H1 (cell line): ENCODE measurements around the gene WBP1L. TPM values are rescaled to one million over a fixed set of nuclear protein-coding genes. Genes with fewer than 3 reads are reported as not detected.

Experiments
- CTCF ChIA-PET: fragments of 300-600 bp; sonication (Branson Sonifier 250); formaldehyde crosslinking; loops from one replicate; lab custom pipeline; 2021; ENCODE audit not compliant: partially characterized antibody; lab: Charles Lee
- POLR2A ChIA-PET: fragments of 300-600 bp; sonication (Branson Sonifier 250); formaldehyde crosslinking; loops from one replicate; lab custom pipeline; 2021; ENCODE audit warnings: inconsistent platforms; ENCODE audit not compliant: partially characterized antibody; lab: Charles Lee
- DNase-seq, 2 experiments: peaks; one replicate each; pipeline versions ENCODE4 v3.0.0 to v3.0.0-alpha.2; 2010 to 2022; ENCODE audit warnings: low spot score in 2 of 2, low read depth in 1 of 2, mixed read lengths in 1 of 2
- FAIRE-seq: peaks from 2 replicates; lab custom pipeline; 2011; peaks lifted over from hg19 to GRCh38; lab: Jason Lieb, UNC
- H2AFZ ChIP-seq: 2 replicates; pipeline ENCODE4 v1.8.1; 2012; ENCODE audit warnings: low read length, inconsistent platforms
- H2AK5ac ChIP-seq: 2 replicates; pipeline ENCODE4 v1.6.1; 2013; ENCODE audit warnings: low read depth, low read length
- H2BK120ac ChIP-seq: replicated peaks from 2 replicates; pipeline ENCODE3; 2013; ENCODE audit warnings: low read depth, low read length, inconsistent platforms
- H2BK12ac ChIP-seq: 2 replicates; pipeline ENCODE4 v1.6.1; 2013; ENCODE audit warnings: low read depth, low read length
- H2BK15ac ChIP-seq: 2 replicates; pipeline ENCODE4 v1.6.1; 2013; ENCODE audit warnings: low read length
- H2BK20ac ChIP-seq: 2 replicates; pipeline ENCODE4 v1.6.1; 2013; ENCODE audit warnings: low read length
- H2BK5ac ChIP-seq: 2 replicates; pipeline ENCODE4 v1.6.1; 2013; ENCODE audit warnings: low read depth, low read length
- H3K14ac ChIP-seq: 2 replicates; pipeline ENCODE4 v1.6.1; 2013; ENCODE audit warnings: inconsistent platforms; ENCODE audit not compliant: insufficient read length
- H3K18ac ChIP-seq: 2 replicates; pipeline ENCODE4 v1.6.1; 2013; ENCODE audit warnings: low read length; ENCODE audit errors: extremely low read depth
- H3K23ac ChIP-seq: 2 replicates; pipeline ENCODE4 v1.6.1; 2013; ENCODE audit warnings: inconsistent platforms; ENCODE audit not compliant: insufficient read length
- H3K23me2 ChIP-seq: 2 replicates; pipeline ENCODE4 v1.6.1; 2013; ENCODE audit warnings: low read depth, low read length
- H3K27ac ChIP-seq: 2 replicates; pipeline ENCODE4 v1.6.1; 2011; ENCODE audit warnings: low read depth, low read length, inconsistent platforms
- H3K27me3 ChIP-seq, 4 experiments: replicated peaks in 1 of 4; 1 replicate in 1 of 4; 2 replicates in 3 of 4; pipeline versions ENCODE4 v1.6.1 to v1.8.1; 2011 to 2013; ENCODE audit warnings: low read length in 3 of 4, mild to moderate bottlenecking in 3 of 4, inconsistent platforms in 2 of 4, mixed read lengths in 2 of 4, moderate library complexity in 1 of 4; ENCODE audit not compliant: control insufficient read depth in 3 of 4, insufficient read depth in 3 of 4; ENCODE audit errors: extremely low read depth in 1 of 4
- H3K36me3 ChIP-seq, 4 experiments: 2 replicates each; pipeline versions ENCODE4 v1.6.1 to v1.8.1; 2011 to 2013; ENCODE audit warnings: mild to moderate bottlenecking in 4 of 4, low read length in 3 of 4, moderate library complexity in 2 of 4, control low read depth in 1 of 4, inconsistent platforms in 1 of 4; ENCODE audit not compliant: insufficient read depth in 4 of 4, control insufficient read depth in 2 of 4
- H3K4ac ChIP-seq: replicated peaks from 2 replicates; pipeline ENCODE3; 2013; ENCODE audit warnings: low read length, low read depth, mixed read lengths, inconsistent platforms; ENCODE audit not compliant: insufficient read length
- H3K4me1 ChIP-seq, 4 experiments: replicated peaks in 1 of 4; 1 replicate in 1 of 4; 2 replicates in 3 of 4; pipeline versions ENCODE4 v1.6.1 to v1.8.1; 2011 to 2013; ENCODE audit warnings: low read length in 3 of 4, inconsistent platforms in 2 of 4, mixed read lengths in 1 of 4; ENCODE audit not compliant: insufficient read depth in 4 of 4, control insufficient read depth in 3 of 4
- H3K4me2 ChIP-seq, 2 experiments: 2 replicates each; pipeline versions ENCODE4 v1.6.1 to v1.8.1; 2011 to 2013; ENCODE audit warnings: low read depth in 2 of 2, low read length in 2 of 2, control low read depth in 1 of 2, inconsistent platforms in 1 of 2, mild to moderate bottlenecking in 1 of 2; ENCODE audit not compliant: insufficient read depth in 1 of 2
- H3K4me3 ChIP-seq, 4 experiments: fragments of 200-600, 300-600 bp in 1 of 4; sonication (generic), shearing (Covaris generic), sonication (Bioruptor Twin) in 1 of 4; 2 replicates each; pipeline versions ENCODE4 v1.5.1 to v1.8.1; 2011 to 2016; ENCODE audit warnings: low read length in 4 of 4, low read depth in 3 of 4, control low read depth in 2 of 4, inconsistent platforms in 2 of 4, mild to moderate bottlenecking in 2 of 4, mixed read lengths in 1 of 4, moderate library complexity in 1 of 4; ENCODE audit not compliant: insufficient read depth in 2 of 4; ENCODE audit errors: extremely low read depth in 1 of 4
- H3K56ac ChIP-seq: replicated peaks from 2 replicates; pipeline ENCODE3; 2013; ENCODE audit warnings: low read depth, mild to moderate bottlenecking, mixed read lengths, low read length, inconsistent platforms; ENCODE audit not compliant: insufficient read length
- H3K79me1 ChIP-seq: 2 replicates; pipeline ENCODE4 v1.6.1; 2013; ENCODE audit warnings: low read depth, low read length, control low read depth
- H3K79me2 ChIP-seq, 2 experiments: 2 replicates each; pipeline versions ENCODE4 v1.6.1 to v1.8.1; 2012 to 2013; ENCODE audit warnings: low read length in 2 of 2, mild to moderate bottlenecking in 2 of 2, inconsistent platforms in 1 of 2; ENCODE audit not compliant: insufficient read depth in 2 of 2, control insufficient read depth in 1 of 2
- H3K9ac ChIP-seq, 4 experiments: replicated peaks in 1 of 4; 1 replicate in 1 of 4; 2 replicates in 3 of 4; pipeline versions ENCODE4 v1.6.1 to v1.8.1; 2011 to 2013; ENCODE audit warnings: low read depth in 3 of 4, low read length in 3 of 4, control low read depth in 2 of 4, mild to moderate bottlenecking in 2 of 4, moderate library complexity in 2 of 4, inconsistent platforms in 1 of 4; ENCODE audit errors: extremely low read depth in 1 of 4
- H3K9me3 ChIP-seq, 2 experiments: 2 replicates each; pipeline versions ENCODE4 v1.6.1 to v1.8.1; 2012 to 2013; ENCODE audit warnings: mild to moderate bottlenecking in 2 of 2, moderate library complexity in 2 of 2, control low read depth in 1 of 2, inconsistent platforms in 1 of 2, low read depth in 1 of 2, low read length in 1 of 2, mixed read lengths in 1 of 2; ENCODE audit not compliant: insufficient read depth in 2 of 2
- H4K20me1 ChIP-seq, 2 experiments: replicated peaks in 1 of 2; 2 replicates each; pipeline versions ENCODE3 to v1.8.1; 2011 to 2013; ENCODE audit warnings: inconsistent platforms in 2 of 2, low read length in 2 of 2, mild to moderate bottlenecking in 1 of 2; ENCODE audit not compliant: insufficient read depth in 2 of 2, control insufficient read depth in 1 of 2
- H4K5ac ChIP-seq: 2 replicates; pipeline ENCODE4 v1.6.1; 2013; ENCODE audit warnings: low read length, low read depth, mixed read lengths, inconsistent platforms; ENCODE audit not compliant: insufficient read length
- H4K8ac ChIP-seq: 2 replicates; pipeline ENCODE4 v1.8.0; 2013; ENCODE audit warnings: mild to moderate bottlenecking, moderate library complexity, low read length, inconsistent platforms; ENCODE audit not compliant: insufficient read depth; ENCODE audit errors: extremely low read depth
- H4K91ac ChIP-seq: replicated peaks from 2 replicates; pipeline ENCODE3; 2013; ENCODE audit warnings: low read length, mixed read lengths, inconsistent platforms; ENCODE audit not compliant: insufficient read length
- CBX8 ChIP-seq: fragments of 300-800, 300-1000 bp; sonication (generic); IDR thresholded peaks from 2 replicates; pipeline ENCODE4 v1.7.1; 2016; ENCODE audit warnings: low read depth, low read length, borderline replicate concordance
- CHD2 ChIP-seq: IDR thresholded peaks from 2 replicates; pipeline ENCODE4 v1.6.1; 2012; ENCODE audit warnings: low read length, improper control_type of control experiment
- EZH2 ChIP-seq: fragments of 200-600 bp; sonication (generic); IDR thresholded peaks from 2 replicates; pipeline ENCODE4 v1.7.1; 2012; ENCODE audit warnings: low read depth, mild to moderate bottlenecking, moderate library complexity, low read length, inconsistent platforms; ENCODE audit not compliant: severe bottlenecking
- HDAC2 ChIP-seq, 2 experiments: fragments of 300-600 bp in 1 of 2; sonication (generic) in 1 of 2; IDR thresholded peaks; 2 replicates each; pipeline ENCODE4 v1.6.1; 2011 to 2012; ENCODE audit warnings: low read depth in 2 of 2, low read length in 2 of 2, mild to moderate bottlenecking in 2 of 2, moderate library complexity in 2 of 2, borderline replicate concordance in 1 of 2, inconsistent platforms in 1 of 2
- MAFK ChIP-seq: IDR thresholded peaks from 2 replicates; pipeline ENCODE4 v1.6.1; 2012; ENCODE audit warnings: low read depth, mild to moderate bottlenecking, improper control_type of control experiment, low read length
- TAF7 ChIP-seq: optimal IDR thresholded peaks from 2 replicates; pipeline ENCODE3; 2011; ENCODE audit warnings: low read depth, mild to moderate bottlenecking, inconsistent platforms, low read length, moderate library complexity, borderline replicate concordance
- TBP ChIP-seq: IDR thresholded peaks from 2 replicates; pipeline ENCODE4 v1.6.1; 2011; ENCODE audit warnings: low read depth, low read length, improper control_type of control experiment
- WGBS, 2 experiments: shearing (Covaris generic) in 1 of 2; methylation state at CpG; one replicate each; pipeline versions ENCODE4 v1.1.6 to v1.1.7; 2013 to 2015; ENCODE audit warnings: low lambda C conversion rate in 2 of 2, mixed read lengths in 2 of 2, inconsistent platforms in 1 of 2, low coverage in 1 of 2, missing lambda C conversion rate in 1 of 2; ENCODE audit not compliant: insufficient replicate concordance in 2 of 2, insufficient coverage in 1 of 2, insufficient read length in 1 of 2; ENCODE audit errors: extremely low coverage in 1 of 2, missing lambda C conversion rate in 1 of 2; 5-methylcytosine and 5-hydroxymethylcytosine counted together
- polyA plus RNA-seq, 7 experiments: library from polyadenylated mRNA; depleted of rRNA in 3 of 7; stranded (reverse) in 5 of 7; unstranded in 2 of 7; fragments of >200 nt in 5 of 7; fragments of 200-250 nt in 2 of 7; gene quantifications; 1 replicate in 5 of 7; 2 replicates in 1 of 7; 4 replicates in 1 of 7; pipeline versions ENCODE4 v1.2.1 to v1.2.3, GENCODE V29; 2011 to 2013; ENCODE audit warnings: missing spikeins in 2 of 7, mixed read lengths in 2 of 7
- total RNA-seq: library from RNA; stranded (reverse); fragmentation: NEBNext Ultra II Directional; extraction: Animal tissue kit (Norgen Biotek cat#: 25700); gene quantifications from 2 replicates; pipeline ENCODE4 v1.2.1, GENCODE V29; 2021
- TF ChIP-seq, protein P1 (sequence below): IDR thresholded peaks from 2 replicates; pipeline ENCODE4 v1.6.1; 2011; ENCODE audit warnings: low read depth, mild to moderate bottlenecking, low read length; ENCODE audit not compliant: insufficient read depth
- TF ChIP-seq, protein P2 (sequence below): IDR thresholded peaks from 2 replicates; pipeline ENCODE4 v1.6.1; 2012; ENCODE audit warnings: inconsistent platforms

WBP1L gene
- total and polyA plus RNA-seq, 2 of the 8 experiments (the other 6 are each of a cell fraction or from before 2014, with no cell fraction given), result 26.6 to 29.9 TPM

DNA sequence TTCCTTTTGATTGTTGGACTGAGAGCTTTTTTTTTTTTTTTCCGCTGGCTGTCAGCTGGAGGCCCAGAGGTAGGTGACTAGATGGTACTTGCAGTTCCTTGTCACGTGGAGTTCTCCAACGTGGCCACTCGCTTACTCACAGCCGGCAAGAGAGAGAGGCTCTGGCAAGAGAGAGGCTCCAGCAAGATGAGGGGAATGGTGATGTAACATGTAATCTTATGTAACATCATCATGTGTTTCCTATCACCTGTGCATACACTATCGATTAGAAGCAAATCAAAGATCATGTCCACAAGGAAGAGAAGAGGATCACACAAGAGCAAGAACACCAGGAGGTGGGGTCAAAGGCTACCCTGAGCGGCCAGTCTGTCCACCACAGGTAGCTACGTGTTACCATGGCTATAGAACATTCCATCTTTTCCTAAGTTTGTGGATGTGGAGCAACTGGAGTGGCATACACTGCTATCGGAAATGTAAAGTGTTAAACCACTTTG, 106.3 kb downstream of the WBP1L start:
- H4K8ac ChIP-seq, result no peak overlapping the region
- no peak overlapping the region for H3K23ac ChIP-seq
- H3K56ac ChIP-seq, result no peak overlapping the region
- H2BK120ac ChIP-seq, result no peak overlapping the region
- H2AFZ ChIP-seq, result no peak overlapping the region
- FAIRE-seq (no peak), DNase-seq (no peak)
- H4K20me1 ChIP-seq, result no peaks in the 10 kb centered on the region
- H3K79me2 ChIP-seq, result no peaks in the 10 kb centered on the region
- no peak overlapping the region for H3K4me2 ChIP-seq
- H2BK20ac ChIP-seq, result no peak overlapping the region
- H3K14ac ChIP-seq, result no peak overlapping the region
- H3K4me1 ChIP-seq, result peaks cover 0 to 2% (median 0%) of the 10 kb centered on the region in 4 experiments; a peak in 2 of 7 replicates
- CTCF ChIA-PET, result interaction anchor here (0.8 to 5.6 kb wide), 4 partner anchors 14 to 122 kb away, joined by 3 to 42 read pairs (median 4); partner anchors contain the start of gene CYP17A1
- no peaks in the 10 kb centered on the region for H3K36me3 ChIP-seq
- no peak overlapping the region for H4K91ac ChIP-seq
- H2BK12ac ChIP-seq, result no peak overlapping the region
- H3K18ac ChIP-seq, result no peak overlapping the region
- peaks cover 0 to 3% of the 10 kb centered on the region in 2 experiments; a peak in 1 of 4 replicates for H3K9me3 ChIP-seq
- WGBS, 2 experiments, result 92% methylated on average over 8 of the region's 9 CpGs; no CpG with 5 or more reads in 1 of the 2 experiments
- no peak overlapping the region for H3K27ac ChIP-seq
- H3K4ac ChIP-seq, result no peak overlapping the region
- no peak overlapping the region for H2BK15ac ChIP-seq
- no peak overlapping the region for H2AK5ac ChIP-seq
- no peak overlapping the region for H3K4me3 ChIP-seq
- no peaks in the 10 kb centered on the region for H3K27me3 ChIP-seq
- POLR2A ChIA-PET, result interaction anchor here (0.6 to 2.9 kb wide), 3 partner anchors 19 to 495 kb away, joined by 3 to 9 read pairs (median 3); partner anchors contain the start of genes AS3MT and CNNM2
- no peak overlapping the region for H3K9ac ChIP-seq
- no peak overlapping the region for H4K5ac ChIP-seq
- H3K23me2 ChIP-seq, result no peaks in the 10 kb centered on the region
- H2BK5ac ChIP-seq, result no peak overlapping the region
- H3K79me1 ChIP-seq, result no peaks in the 10 kb centered on the region
- TF ChIP-seq HDAC2 (IDR thresholded peaks at IDR 0.05; ENCODE audit: borderline replicate concordance in 1 of 2, low read depth in 2 of 2, low read length in 2 of 2) (no peak), TAF7 (no peak), MAFK (no peak), CHD2 (no peak), EZH2 (no peak), TBP (no peak), CBX8 (no peak)
- TF ChIP-seq, protein P1, sequence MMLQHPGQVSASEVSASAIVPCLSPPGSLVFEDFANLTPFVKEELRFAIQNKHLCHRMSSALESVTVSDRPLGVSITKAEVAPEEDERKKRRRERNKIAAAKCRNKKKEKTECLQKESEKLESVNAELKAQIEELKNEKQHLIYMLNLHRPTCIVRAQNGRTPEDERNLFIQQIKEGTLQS, result no peak
- TF ChIP-seq, protein P2, sequence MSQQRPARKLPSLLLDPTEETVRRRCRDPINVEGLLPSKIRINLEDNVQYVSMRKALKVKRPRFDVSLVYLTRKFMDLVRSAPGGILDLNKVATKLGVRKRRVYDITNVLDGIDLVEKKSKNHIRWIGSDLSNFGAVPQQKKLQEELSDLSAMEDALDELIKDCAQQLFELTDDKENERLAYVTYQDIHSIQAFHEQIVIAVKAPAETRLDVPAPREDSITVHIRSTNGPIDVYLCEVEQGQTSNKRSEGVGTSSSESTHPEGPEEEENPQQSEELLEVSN, result no peak
